GM12878 (cell line): ENCODE results near the gene FBXL17. TPM values are rescaled to one million over a fixed set of nuclear protein-coding genes. Genes with fewer than 3 reads are reported as not detected.
A peak's percentile ranks its signal among the peaks of the same experiment; 100 is the strongest.

ENCODE experiments used
- ASH2L ChIP-seq: fragments of 300-600, 200-600 bp; sonication (generic); IDR thresholded peaks from 2 replicates; pipeline ENCODE4 v1.6.1; 2017; ENCODE audit warnings: low read depth, mild to moderate bottlenecking, borderline replicate concordance
- BHLHE40 ChIP-seq, 2 experiments: fragments of 450-650 bp in 1 of 2; IDR thresholded peaks; 2 replicates each; pipeline ENCODE4 v1.6.1; 2011 to 2017; ENCODE audit warnings: low read depth in 2 of 2, borderline replicate concordance in 1 of 2, improper control_type of control experiment in 1 of 2, low read length in 1 of 2, mild to moderate bottlenecking in 1 of 2
- BMI1 ChIP-seq: fragments of 450-650 bp; IDR thresholded peaks from 2 replicates; pipeline ENCODE4 v1.6.1; 2016; ENCODE audit warnings: mild to moderate bottlenecking, moderate library complexity, borderline replicate concordance
- CBX3 ChIP-seq: fragments of 200-600 bp; sonication (generic); IDR thresholded peaks from 2 replicates; pipeline ENCODE4 v1.6.1; 2016; ENCODE audit warnings: low read depth, borderline replicate concordance
- CBX5 ChIP-seq: sonication (generic); IDR thresholded peaks from 2 replicates; pipeline ENCODE4 v1.6.1; 2016; ENCODE audit warnings: low read depth, moderate library complexity, mild to moderate bottlenecking, inconsistent platforms
- CREB1 ChIP-seq: IDR thresholded peaks from 2 replicates; pipeline ENCODE4 v1.6.1; 2012; ENCODE audit warnings: low read depth, mild to moderate bottlenecking, inconsistent platforms
- DPF2 ChIP-seq: fragments of 450-650 bp; IDR thresholded peaks from 2 replicates; pipeline ENCODE4 v1.6.1; 2017; ENCODE audit warnings: mild to moderate bottlenecking
- E2F8 ChIP-seq: fragments of 450-650 bp; IDR thresholded peaks from 2 replicates; pipeline ENCODE4 v1.6.1; 2018; ENCODE audit warnings: mild to moderate bottlenecking, low read depth, moderate library complexity; ENCODE audit not compliant: partially characterized antibody
- EP300 ChIP-seq, 2 experiments: fragments of 150-350 bp in 1 of 2; IDR thresholded peaks; 2 replicates each; pipeline ENCODE4 v1.6.1; 2011 to 2012; ENCODE audit warnings: low read depth in 2 of 2, low read length in 2 of 2, borderline replicate concordance in 1 of 2, improper control_type of control experiment in 1 of 2, inconsistent platforms in 1 of 2; ENCODE audit not compliant: control insufficient read depth in 1 of 2
- FOXM1 ChIP-seq: IDR thresholded peaks from 2 replicates; pipeline ENCODE4 v1.6.1; 2012; ENCODE audit warnings: low read depth, mild to moderate bottlenecking, inconsistent platforms, low read length, moderate library complexity
- GATAD2B ChIP-seq: fragments of 450-650 bp; conservative IDR thresholded peaks from 2 replicates; pipeline ENCODE4 v1.6.1; 2017; ENCODE audit warnings: low read depth, mild to moderate bottlenecking, moderate library complexity
- HDAC6 ChIP-seq: fragments of 200-600 bp; sonication (generic); IDR thresholded peaks from one replicate; pipeline ENCODE4 v1.8.0; 2017; ENCODE audit warnings: antibody characterized with exemption; ENCODE audit not compliant: unreplicated experiment
- IKZF1 ChIP-seq: fragments of 450-650 bp; conservative IDR thresholded peaks from 2 replicates; pipeline ENCODE4 v1.6.1; 2017; ENCODE audit warnings: antibody characterized with exemption, mild to moderate bottlenecking
- MTA2 ChIP-seq: fragments of 450-650 bp; IDR thresholded peaks from 2 replicates; pipeline ENCODE4 v1.6.1; 2016; ENCODE audit warnings: low read depth, mild to moderate bottlenecking, moderate library complexity
- MYC ChIP-seq: IDR thresholded peaks from 2 replicates; pipeline ENCODE4 v1.6.1; 2011; ENCODE audit warnings: mild to moderate bottlenecking, low read length, moderate library complexity, inconsistent platforms; ENCODE audit not compliant: insufficient read depth, insufficient replicate concordance, insufficient read length, severe bottlenecking
- NFYB ChIP-seq: IDR thresholded peaks from 2 replicates; pipeline ENCODE4 v1.6.1; 2011; ENCODE audit warnings: low read depth, mild to moderate bottlenecking, low read length, improper control_type of control experiment, moderate library complexity; ENCODE audit not compliant: insufficient read depth
- NR2F1 ChIP-seq: fragments of 450-650 bp; conservative IDR thresholded peaks from 2 replicates; pipeline ENCODE4 v1.6.1; 2017; ENCODE audit warnings: mild to moderate bottlenecking
- PAX5 ChIP-seq: IDR thresholded peaks from 2 replicates; pipeline ENCODE4 v1.6.1; 2011; ENCODE audit warnings: low read depth, low read length, borderline replicate concordance
- PML ChIP-seq: IDR thresholded peaks from 2 replicates; pipeline ENCODE4 v1.6.1; 2012; ENCODE audit warnings: low read length, inconsistent platforms
- RELA ChIP-seq: fragments of 450-650 bp; IDR thresholded peaks from 2 replicates; pipeline ENCODE4 v1.8.0; 2014; ENCODE audit warnings: borderline replicate concordance; ENCODE audit not compliant: partially characterized antibody
- SMARCA5 ChIP-seq: fragments of 450-650 bp; IDR thresholded peaks from 2 replicates; pipeline ENCODE4 v1.6.1; 2017; ENCODE audit warnings: mild to moderate bottlenecking
- SP1 ChIP-seq: IDR thresholded peaks from one replicate; pipeline ENCODE4 v1.6.1; 2011; ENCODE audit warnings: low read depth, low read length
- SREBF1 ChIP-seq: IDR thresholded peaks from 2 replicates; pipeline ENCODE4 v1.6.1; 2012; ENCODE audit warnings: mild to moderate bottlenecking, low read length
- TAF1 ChIP-seq: IDR thresholded peaks from 2 replicates; pipeline ENCODE4 v1.6.1; 2011; ENCODE audit warnings: mild to moderate bottlenecking, low read depth, low read length, borderline replicate concordance
- WRNIP1 ChIP-seq: IDR thresholded peaks from 2 replicates; pipeline ENCODE4 v1.6.1; 2011; ENCODE audit warnings: low read depth, low read length, improper control_type of control experiment, borderline replicate concordance
- YY1 ChIP-seq: IDR thresholded peaks from 2 replicates; pipeline ENCODE4 v1.6.1; 2011; ENCODE audit warnings: low read depth, mild to moderate bottlenecking, low read length
- ZBTB11 ChIP-seq: fragments of 450-650 bp; formaldehyde crosslinking; IDR thresholded peaks from 2 replicates; pipeline ENCODE4 v1.5.0; 2022; ENCODE audit warnings: mild to moderate bottlenecking, missing genetic modification characterization
- ZZZ3 ChIP-seq: IDR thresholded peaks from 2 replicates; pipeline ENCODE4 v1.6.1; 2011; ENCODE audit warnings: low read depth; ENCODE audit not compliant: control insufficient read depth, insufficient read length
- polyA plus RNA-seq, 11 experiments: library from polyadenylated mRNA; depleted of rRNA in 4 of 11; unstranded in 6 of 11; stranded (reverse) in 5 of 11; fragments of >200 nt; fragmentation: Nextera tagmentation in 4 of 11; fragmentation: Illumina TruSeq in 1 of 11; extraction: Ambion mirVana in 4 of 11; extraction: Trizol in 1 of 11; gene quantifications; 1 replicate in 1 of 11; 2 replicates in 10 of 11; pipeline versions ENCODE4 v1.2.1 to v1.2.3, GENCODE V29; 2011 to 2016; ENCODE audit warnings: inconsistent platforms in 2 of 11, missing spikeins in 2 of 11, low read depth in 1 of 11
- total RNA-seq, 4 experiments: library from RNA; depleted of rRNA in 3 of 4; stranded (reverse); fragments of >200 nt in 3 of 4; fragmentation: Illumina TruSeq in 1 of 4; extraction: Trizol in 1 of 4; gene quantifications; 2 replicates each; pipeline versions ENCODE4 v1.2.1 to v1.2.3, GENCODE V29; 2013 to 2021

The FBXL17 gene
- total and polyA plus RNA-seq, 10 of the 15 experiments (the other 5 are each of a cell fraction or from before 2014, with no cell fraction given), result 0.88 to 9.0 (median 4.4) TPM

- TF ChIP-seq MTA2 (peak; percentile 100), ZBTB11 (CRISPR knock-in tag) (no peak), PAX5 (no peak), CREB1 (no peak), ASH2L (no peak), BMI1 (peak; percentile 87), SREBF1 (no peak), RELA (no peak), HDAC6 (no peak), WRNIP1 (no peak), EP300 (IDR thresholded peaks at IDR 0.05; ENCODE audit: borderline replicate concordance in 1 of 2, control insufficient read depth in 1 of 2, low read depth in 2 of 2, low read length in 2 of 2) (peak; percentile 13 to 80; a peak in 3 of 4 replicates), PML (no peak), NR2F1 (peak; percentile 91), BHLHE40 (IDR thresholded peaks at IDR 0.05; ENCODE audit: borderline replicate concordance in 1 of 2, low read depth in 2 of 2, low read length in 1 of 2) (peak; percentile 28 to 55; a peak in 1 of 4 replicates), SMARCA5 (no peak), TAF1 (no peak), E2F8 (no peak), DPF2 (peak; percentile 96), MYC (no peak), ZZZ3 (no peak), NFYB (no peak), GATAD2B (no peak), SP1 (no peak), FOXM1 (no peak), CBX5 (no peak), YY1 (no peak), IKZF1 (peak; percentile 81), CBX3 (no peak)
These were observed 417.2 kb downstream of the FBXL17 start (continued) for GRCh38 chr5:107964722-107965121.
